HEK293 (cell line): ENCODE results near the gene MTCH2.

Experiments
- BCL11A ChIP-seq: fragments of 450-650 bp; formaldehyde crosslinking; IDR thresholded peaks from 2 replicates; pipeline ENCODE4 v1.5.1; 2016; ENCODE audit warnings: low read depth, missing biosample characterization, missing genetic modification characterization
- GLI2 ChIP-seq: fragments of 450-650 bp; formaldehyde crosslinking; IDR thresholded peaks from 2 replicates; pipeline ENCODE4; 2017; ENCODE audit warnings: missing biosample characterization, missing genetic modification characterization, low read depth, borderline replicate concordance
- GLI4 ChIP-seq: fragments of 450-650 bp; formaldehyde crosslinking; IDR thresholded peaks from 2 replicates; pipeline ENCODE4 v1.5.1; 2016; ENCODE audit warnings: missing biosample characterization, missing genetic modification characterization
- HIC1 ChIP-seq: fragments of 450-650 bp; formaldehyde crosslinking; IDR thresholded peaks from 2 replicates; pipeline ENCODE4 v1.5.1; 2016; ENCODE audit warnings: missing biosample characterization, missing genetic modification characterization
- HOXA7 ChIP-seq: sonication (generic); formaldehyde crosslinking; IDR thresholded peaks from 2 replicates; pipeline ENCODE4 v1.8.1; 2022; ENCODE audit warnings: missing genetic modification reagents, borderline replicate concordance
- IKZF3 ChIP-seq: fragments of 450-650 bp; IDR thresholded peaks from 2 replicates; pipeline ENCODE4 v1.5.0; 2018; ENCODE audit warnings: missing biosample characterization, mild to moderate bottlenecking, missing genetic modification characterization, moderate library complexity
- KLF16 ChIP-seq: fragments of 450-650 bp; formaldehyde crosslinking; IDR thresholded peaks from 2 replicates; pipeline ENCODE4 v1.5.1; 2017; ENCODE audit warnings: missing biosample characterization, missing genetic modification characterization
- MYNN ChIP-seq: fragments of 450-650 bp; formaldehyde crosslinking; IDR thresholded peaks from 2 replicates; pipeline ENCODE4 v1.5.1; 2016; ENCODE audit warnings: missing biosample characterization, missing genetic modification characterization, borderline replicate concordance
- PATZ1 ChIP-seq: fragments of 450-650 bp; formaldehyde crosslinking; IDR thresholded peaks from 2 replicates; pipeline ENCODE4 v1.5.1; 2016; ENCODE audit warnings: missing biosample characterization, missing genetic modification characterization
- YY2 ChIP-seq: fragments of 450-650 bp; formaldehyde crosslinking; IDR thresholded peaks from 2 replicates; pipeline ENCODE4 v1.5.1; 2016; ENCODE audit warnings: missing biosample characterization, missing genetic modification characterization
- ZBTB10 ChIP-seq: fragments of 450-650 bp; formaldehyde crosslinking; IDR thresholded peaks from 2 replicates; pipeline ENCODE4 v1.5.1; 2016; ENCODE audit warnings: missing biosample characterization, missing genetic modification characterization
- ZFP37 ChIP-seq: fragments of 450-650 bp; formaldehyde crosslinking; IDR thresholded peaks from 2 replicates; pipeline ENCODE4 v1.5.1; 2016; ENCODE audit warnings: missing biosample characterization, missing genetic modification characterization
- ZNF132 ChIP-seq: fragments of 450-650 bp; formaldehyde crosslinking; IDR thresholded peaks from 2 replicates; pipeline ENCODE4 v1.5.1; 2017; ENCODE audit warnings: missing biosample characterization, missing genetic modification characterization, borderline replicate concordance
- ZNF155 ChIP-seq: fragments of 450-650 bp; formaldehyde crosslinking; IDR thresholded peaks from 2 replicates; pipeline ENCODE4 v1.5.1; 2016; ENCODE audit warnings: missing biosample characterization, missing genetic modification characterization
- ZNF157 ChIP-seq: fragments of 450-650 bp; formaldehyde crosslinking; IDR thresholded peaks from 2 replicates; pipeline ENCODE4 v1.5.1; 2016; ENCODE audit warnings: missing biosample characterization, missing genetic modification characterization
- ZNF175 ChIP-seq: fragments of 450-650 bp; formaldehyde crosslinking; IDR thresholded peaks from 2 replicates; pipeline ENCODE4 v1.5.1; 2016; ENCODE audit warnings: missing biosample characterization, missing genetic modification characterization
- ZNF221 ChIP-seq: fragments of 450-650 bp; formaldehyde crosslinking; IDR thresholded peaks from 2 replicates; pipeline ENCODE4 v1.5.1; 2017; ENCODE audit warnings: missing biosample characterization, missing genetic modification characterization, borderline replicate concordance
- ZNF248 ChIP-seq: fragments of 450-650 bp; formaldehyde crosslinking; IDR thresholded peaks from 2 replicates; pipeline ENCODE4 v1.5.1; 2017; ENCODE audit warnings: missing biosample characterization, missing genetic modification characterization
- ZNF292 ChIP-seq: fragments of 450-650 bp; formaldehyde crosslinking; IDR thresholded peaks from 2 replicates; pipeline ENCODE4 v1.5.1; 2016; ENCODE audit warnings: low read depth, missing biosample characterization, missing genetic modification characterization, borderline replicate concordance
- ZNF311 ChIP-seq: fragments of 450-650 bp; formaldehyde crosslinking; IDR thresholded peaks from 2 replicates; pipeline ENCODE4 v1.5.1; 2017; ENCODE audit warnings: missing biosample characterization, missing genetic modification characterization, borderline replicate concordance
- ZNF416 ChIP-seq: fragments of 450-650 bp; formaldehyde crosslinking; IDR thresholded peaks from 2 replicates; pipeline ENCODE4 v1.5.1; 2016; ENCODE audit warnings: missing biosample characterization, missing genetic modification characterization
- ZNF433 ChIP-seq: fragments of 450-650 bp; formaldehyde crosslinking; IDR thresholded peaks from 2 replicates; pipeline ENCODE4 v1.5.1; 2016; ENCODE audit warnings: missing biosample characterization, missing genetic modification characterization, low read depth
- ZNF473 ChIP-seq: fragments of 450-650 bp; formaldehyde crosslinking; IDR thresholded peaks from 2 replicates; pipeline ENCODE4 v1.5.1; 2017; ENCODE audit warnings: missing biosample characterization, missing genetic modification characterization
- ZNF585B ChIP-seq: fragments of 450-650 bp; formaldehyde crosslinking; IDR thresholded peaks from 2 replicates; pipeline ENCODE4 v1.5.1; 2016; ENCODE audit warnings: missing biosample characterization, missing genetic modification characterization
- ZNF596 ChIP-seq: fragments of 450-650 bp; IDR thresholded peaks from 2 replicates; pipeline ENCODE4 v1.5.0; 2018; ENCODE audit warnings: missing biosample characterization, mild to moderate bottlenecking, missing genetic modification characterization, moderate library complexity
- ZNF777 ChIP-seq: fragments of 450-650 bp; formaldehyde crosslinking; IDR thresholded peaks from 2 replicates; pipeline ENCODE4 v1.5.1; 2017; ENCODE audit warnings: missing biosample characterization, missing genetic modification characterization, borderline replicate concordance
- ZXDB ChIP-seq: fragments of 450-650 bp; formaldehyde crosslinking; IDR thresholded peaks from 2 replicates; pipeline ENCODE4 v1.5.1; 2016; ENCODE audit warnings: missing biosample characterization, missing genetic modification characterization
- TF ChIP-seq, protein P1 (sequence below): fragments of 450-650 bp; formaldehyde crosslinking; IDR thresholded peaks from 2 replicates; pipeline ENCODE4 v1.5.1; 2016; ENCODE audit warnings: missing biosample characterization, missing genetic modification characterization, borderline replicate concordance
- TF ChIP-seq, protein P2 (sequence below): fragments of 450-650 bp; formaldehyde crosslinking; IDR thresholded peaks from 2 replicates; pipeline ENCODE4 v1.5.1; 2016; ENCODE audit warnings: missing biosample characterization, missing genetic modification characterization

Gene MTCH2

DNA sequence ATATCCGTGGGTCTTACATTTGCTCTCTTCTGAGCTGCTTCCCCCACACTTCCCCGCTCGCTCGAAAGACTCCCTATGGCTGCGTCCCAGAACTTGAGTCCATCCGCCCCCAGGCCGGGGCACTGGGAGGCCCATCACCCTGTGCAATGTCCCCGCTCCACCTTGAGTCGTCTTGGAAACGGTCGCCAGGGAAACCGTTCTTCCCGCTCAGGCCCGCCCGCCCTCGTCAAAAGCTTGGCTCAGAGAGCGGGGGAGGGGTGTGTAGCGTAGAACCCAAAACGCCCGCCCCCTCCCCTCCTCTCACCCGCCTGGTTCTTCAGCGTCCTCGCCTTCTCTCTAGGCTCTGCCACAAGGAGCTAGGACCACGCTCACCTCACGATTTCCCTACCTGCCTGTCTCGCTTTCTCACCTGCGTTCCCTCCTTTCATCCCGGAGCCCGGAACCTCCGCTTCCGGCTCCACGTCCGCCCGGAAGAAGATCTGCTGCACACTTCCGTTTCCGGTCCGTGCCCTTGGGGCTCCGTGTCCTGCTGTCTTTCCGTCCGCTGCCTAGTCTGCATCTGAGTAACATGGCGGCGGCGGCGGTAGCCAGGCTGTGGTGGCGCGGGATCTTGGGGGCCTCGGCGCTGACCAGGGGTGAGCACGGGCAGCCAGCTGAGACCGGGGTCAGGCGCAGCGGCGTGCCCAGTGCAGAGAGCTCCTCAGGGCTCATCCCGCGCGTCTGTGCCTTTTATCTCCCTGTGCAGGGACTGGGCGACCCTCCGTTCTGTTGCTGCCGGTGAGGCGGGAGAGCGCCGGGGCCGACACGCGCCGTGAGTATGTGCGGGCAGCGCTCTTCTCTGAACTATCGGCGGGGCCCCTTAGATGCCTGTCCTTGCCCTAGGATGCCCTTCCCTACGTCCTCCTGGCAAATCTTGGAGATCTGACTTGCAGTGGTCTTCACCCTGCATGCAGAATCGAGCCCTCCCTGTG, 63.5 kb downstream of the MTCH2 start, which contains the start of the genes KBTBD4 and NDUFS3 (continued):
- TF ChIP-seq ZBTB10 (tag by site-specific recombination) (peak; percentile 79), MYNN (tag by site-specific recombination) (peak; percentile 99), GLI2 (tag by site-specific recombination) (no peak; the same call in 1 of the 2 replicates), ZXDB (tag by site-specific recombination) (peak; percentile 99), YY2 (tag by site-specific recombination) (peak; percentile 98), IKZF3 (tag by site-specific recombination) (no peak), ZNF155 (tag by site-specific recombination) (no peak; the same call in 1 of the 2 replicates), ZNF221 (tag by site-specific recombination) (no peak), ZNF596 (no peak), ZNF292 (tag by site-specific recombination) (no peak), ZNF585B (no peak), HIC1 (tag by site-specific recombination) (no peak), GLI4 (tag by site-specific recombination) (peak; percentile 96), ZNF777 (tag by site-specific recombination) (peak; percentile 77; the same call in 1 of the 2 replicates), BCL11A (no peak), ZNF433 (no peak), PATZ1 (tag by site-specific recombination) (peak; percentile 90; the same call in 1 of the 2 replicates), ZNF311 (tag by site-specific recombination) (no peak), ZNF473 (no peak), ZNF132 (no peak), KLF16 (tag by site-specific recombination) (peak; percentile 100), ZNF416 (tag by site-specific recombination) (no peak), ZNF175 (tag by site-specific recombination) (no peak), HOXA7 (CRISPR knock-in tag) (no peak), ZNF248 (tag by site-specific recombination) (no peak), ZNF157 (tag by site-specific recombination) (no peak), ZFP37 (peak; percentile 97; the same call in 1 of the 2 replicates)
- TF ChIP-seq, protein P1, sequence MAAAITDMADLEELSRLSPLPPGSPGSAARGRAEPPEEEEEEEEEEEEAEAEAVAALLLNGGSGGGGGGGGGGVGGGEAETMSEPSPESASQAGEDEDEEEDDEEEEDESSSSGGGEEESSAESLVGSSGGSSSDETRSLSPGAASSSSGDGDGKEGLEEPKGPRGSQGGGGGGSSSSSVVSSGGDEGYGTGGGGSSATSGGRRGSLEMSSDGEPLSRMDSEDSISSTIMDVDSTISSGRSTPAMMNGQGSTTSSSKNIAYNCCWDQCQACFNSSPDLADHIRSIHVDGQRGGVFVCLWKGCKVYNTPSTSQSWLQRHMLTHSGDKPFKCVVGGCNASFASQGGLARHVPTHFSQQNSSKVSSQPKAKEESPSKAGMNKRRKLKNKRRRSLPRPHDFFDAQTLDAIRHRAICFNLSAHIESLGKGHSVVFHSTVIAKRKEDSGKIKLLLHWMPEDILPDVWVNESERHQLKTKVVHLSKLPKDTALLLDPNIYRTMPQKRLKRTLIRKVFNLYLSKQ (tag by site-specific recombination): peak; percentile 71; the same call in 1 of the 2 replicates
- TF ChIP-seq, protein P2, sequence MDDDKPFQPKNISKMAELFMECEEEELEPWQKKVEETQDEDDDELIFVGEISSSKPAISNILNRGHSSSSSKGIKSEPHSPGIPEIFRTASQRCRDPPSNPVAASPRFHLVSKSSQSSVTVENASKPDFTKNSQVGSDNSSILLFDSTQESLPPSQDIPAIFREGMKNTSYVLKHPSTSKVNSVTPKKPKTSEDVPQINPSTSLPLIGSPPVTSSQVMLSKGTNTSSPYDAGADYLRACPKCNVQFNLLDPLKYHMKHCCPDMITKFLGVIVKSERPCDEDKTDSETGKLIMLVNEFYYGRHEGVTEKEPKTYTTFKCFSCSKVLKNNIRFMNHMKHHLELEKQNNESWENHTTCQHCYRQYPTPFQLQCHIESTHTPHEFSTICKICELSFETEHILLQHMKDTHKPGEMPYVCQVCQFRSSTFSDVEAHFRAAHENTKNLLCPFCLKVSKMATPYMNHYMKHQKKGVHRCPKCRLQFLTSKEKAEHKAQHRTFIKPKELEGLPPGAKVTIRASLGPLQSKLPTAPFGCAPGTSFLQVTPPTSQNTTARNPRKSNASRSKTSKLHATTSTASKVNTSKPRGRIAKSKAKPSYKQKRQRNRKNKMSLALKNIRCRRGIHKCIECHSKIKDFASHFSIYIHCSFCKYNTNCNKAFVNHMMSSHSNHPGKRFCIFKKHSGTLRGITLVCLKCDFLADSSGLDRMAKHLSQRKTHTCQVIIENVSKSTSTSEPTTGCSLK (tag by site-specific recombination): no peak
